GM06990 (cell line): Measurements from ENCODE around the gene CEACAM4.
"Not testable (repeated sequence)": the region's sequence is repeated elsewhere in the genome, so short reads cannot be mapped to it uniquely, and the experiment has no call there.

Experiments
- DNase-seq: peaks from one replicate; pipeline ENCODE4 v3.0.0-alpha.2; 2011; ENCODE audit not compliant: insufficient read length; ENCODE audit errors: extremely low read depth
- H3K27me3 ChIP-seq: replicated peaks from 2 replicates; pipeline ENCODE4 v1.6.0; 2011; ENCODE audit warnings: low read length; ENCODE audit not compliant: control insufficient read depth, insufficient read depth
- H3K36me3 ChIP-seq: 2 replicates; pipeline ENCODE4 v1.5.1; 2011; ENCODE audit warnings: low read length; ENCODE audit not compliant: control insufficient read depth, insufficient read depth
- H3K4me3 ChIP-seq: replicated peaks from 2 replicates; pipeline ENCODE4 v1.5.1; 2011; ENCODE audit warnings: low read depth, mild to moderate bottlenecking, control low read depth, low read length
- TF ChIP-seq, protein P1 (sequence below): IDR thresholded peaks from 2 replicates; pipeline ENCODE4 v1.5.1; 2011; ENCODE audit warnings: low read length, control low read depth, mild to moderate bottlenecking, inconsistent platforms; ENCODE audit not compliant: insufficient read depth, poor library complexity, severe bottlenecking

CEACAM4 gene

DNA sequence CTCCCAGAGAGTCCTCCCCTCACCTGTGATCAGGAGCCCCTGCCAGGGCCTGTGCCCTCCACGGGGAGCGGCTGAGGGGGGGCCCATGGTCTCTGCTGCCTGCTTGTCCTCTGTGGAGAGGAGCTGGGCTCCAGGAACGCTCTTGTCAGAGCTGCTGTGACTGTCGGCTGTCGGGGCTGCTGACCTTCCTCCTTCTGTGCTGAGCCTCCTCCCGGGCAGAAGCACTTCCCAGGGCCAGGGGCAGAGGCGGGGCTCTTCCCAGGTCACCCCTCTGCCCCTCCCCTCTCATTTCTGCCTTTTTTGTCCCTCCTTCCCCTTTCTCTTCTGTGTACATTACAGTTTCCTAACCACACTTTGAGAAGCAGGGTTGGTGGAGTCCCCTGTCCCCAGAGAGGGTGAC is at the start of gene CEACAM4:
Gene CEACAM4, minus strand, starts transcription at position 198 of the 400 bp plus-strand sequence. Its CDS starts 111 bp downstream, at position 87.
- Histone ChIP-seq H3K36me3 (no peaks in the 10 kb centered on the region), H3K27me3 (no peaks in the 10 kb centered on the region; the same call in 1 of the 2 replicates), H3K4me3 (no peak within 1 kb of the TSS)
- no peak for DNase-seq
- TF ChIP-seq, protein P1, sequence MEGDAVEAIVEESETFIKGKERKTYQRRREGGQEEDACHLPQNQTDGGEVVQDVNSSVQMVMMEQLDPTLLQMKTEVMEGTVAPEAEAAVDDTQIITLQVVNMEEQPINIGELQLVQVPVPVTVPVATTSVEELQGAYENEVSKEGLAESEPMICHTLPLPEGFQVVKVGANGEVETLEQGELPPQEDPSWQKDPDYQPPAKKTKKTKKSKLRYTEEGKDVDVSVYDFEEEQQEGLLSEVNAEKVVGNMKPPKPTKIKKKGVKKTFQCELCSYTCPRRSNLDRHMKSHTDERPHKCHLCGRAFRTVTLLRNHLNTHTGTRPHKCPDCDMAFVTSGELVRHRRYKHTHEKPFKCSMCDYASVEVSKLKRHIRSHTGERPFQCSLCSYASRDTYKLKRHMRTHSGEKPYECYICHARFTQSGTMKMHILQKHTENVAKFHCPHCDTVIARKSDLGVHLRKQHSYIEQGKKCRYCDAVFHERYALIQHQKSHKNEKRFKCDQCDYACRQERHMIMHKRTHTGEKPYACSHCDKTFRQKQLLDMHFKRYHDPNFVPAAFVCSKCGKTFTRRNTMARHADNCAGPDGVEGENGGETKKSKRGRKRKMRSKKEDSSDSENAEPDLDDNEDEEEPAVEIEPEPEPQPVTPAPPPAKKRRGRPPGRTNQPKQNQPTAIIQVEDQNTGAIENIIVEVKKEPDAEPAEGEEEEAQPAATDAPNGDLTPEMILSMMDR: no peak

DNA sequence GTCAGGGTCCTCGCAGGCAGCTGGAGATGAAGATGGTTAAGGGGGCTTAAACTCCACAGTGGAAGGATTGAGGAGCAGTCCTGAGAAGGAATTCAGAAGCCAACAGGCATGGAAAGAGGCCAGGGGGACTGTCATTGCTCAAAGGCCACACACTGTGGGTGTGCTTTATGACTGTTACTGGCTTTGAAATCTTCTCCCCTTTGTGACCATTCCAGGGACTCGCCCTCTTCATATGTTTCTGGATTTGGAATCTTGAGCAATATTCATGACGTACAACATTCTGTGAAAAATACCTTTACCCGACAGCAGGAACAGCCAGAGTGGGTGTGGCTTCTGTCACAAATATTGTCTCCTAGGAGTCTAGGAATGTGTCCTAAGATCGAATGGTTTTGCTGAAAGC is 44.6 kb upstream of the CEACAM4 start:
- no peak overlapping the region for H3K4me3 ChIP-seq
- no peaks in the 10 kb centered on the region; the same call in 1 of the 2 replicates for H3K27me3 ChIP-seq
- TF ChIP-seq, protein P1: no peak
- no peaks in the 10 kb centered on the region for H3K36me3 ChIP-seq
- no peak for DNase-seq

DNA sequence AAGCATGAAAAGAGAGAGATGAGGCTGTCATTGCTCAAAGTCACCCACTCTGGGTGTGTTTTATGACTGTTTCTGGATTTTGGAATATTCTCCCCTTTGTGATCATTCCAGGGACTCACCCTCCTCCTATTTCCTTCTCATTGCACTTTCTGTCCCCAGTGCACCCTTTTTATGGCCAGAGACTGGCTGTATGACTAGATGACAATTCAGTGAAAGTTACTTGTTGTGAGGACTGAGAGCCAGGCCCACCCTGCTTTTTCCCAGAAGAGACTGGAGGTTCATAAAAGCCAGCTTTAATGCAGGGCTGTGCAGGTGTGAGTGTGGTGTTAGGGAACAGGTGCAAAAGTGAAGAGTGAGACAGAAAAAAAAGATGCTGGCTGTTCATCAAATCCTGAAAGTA is 43.9 kb upstream of the CEACAM4 start:
- no peak for DNase-seq
- Histone ChIP-seq H3K36me3 (no peaks in the 10 kb centered on the region), H3K4me3 (no peak overlapping the region), H3K27me3 (no peaks in the 10 kb centered on the region; the same call in 1 of the 2 replicates)
- TF ChIP-seq, protein P1: no peak

DNA sequence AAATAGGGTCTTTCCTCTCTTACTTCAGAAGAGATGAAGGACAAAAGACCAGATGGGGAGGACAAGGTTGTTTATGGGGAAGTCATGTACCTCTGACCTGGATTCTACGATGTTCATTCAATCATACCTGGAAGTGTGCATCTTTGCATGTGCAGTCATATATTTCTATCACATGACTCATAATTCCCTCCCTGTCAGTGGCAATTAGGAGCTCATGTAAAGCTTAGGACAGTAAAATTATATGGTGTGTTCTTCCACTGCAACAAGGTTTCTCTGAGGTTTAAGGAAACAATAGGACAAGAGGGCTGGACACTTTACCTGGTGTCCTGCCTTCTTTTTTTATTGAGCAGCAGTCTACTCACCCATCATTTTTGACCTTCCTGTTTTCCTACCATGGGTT is 41.4 kb upstream of the CEACAM4 start:
- no peak for DNase-seq
- TF ChIP-seq, protein P1: no peak

DNA sequence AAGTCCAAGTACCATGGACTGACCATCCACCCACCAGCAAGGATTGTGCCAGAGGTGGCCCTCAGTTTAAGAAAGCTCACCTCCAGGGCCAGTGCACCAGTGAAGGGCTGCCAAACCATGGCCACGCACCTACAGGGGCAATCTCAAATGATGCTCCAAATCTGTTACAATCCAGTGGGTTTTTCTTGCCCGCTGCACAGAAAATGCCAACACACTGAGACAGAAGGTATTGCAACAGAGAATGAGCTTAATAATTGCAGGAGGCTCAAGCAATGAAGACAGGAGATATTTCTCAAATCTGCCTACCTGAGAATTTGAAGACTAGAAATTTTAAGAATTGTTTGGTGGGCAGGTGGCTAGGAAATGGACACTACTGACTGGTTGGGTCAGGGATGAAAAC is 39.2 kb upstream of the CEACAM4 start:
- H3K4me3 ChIP-seq: no peak overlapping the region
- H3K27me3 ChIP-seq: no peaks in the 10 kb centered on the region
- TF ChIP-seq, protein P1: no peak
- H3K36me3 ChIP-seq: no peaks in the 10 kb centered on the region
- DNase-seq: no peak

More for the DNA sequence above, 41.4 kb upstream of the CEACAM4 start:
- H3K4me3 ChIP-seq: no peak overlapping the region
- H3K27me3 ChIP-seq: no peaks in the 10 kb centered on the region; the same call in 1 of the 2 replicates
- no peaks in the 10 kb centered on the region for H3K36me3 ChIP-seq

DNA sequence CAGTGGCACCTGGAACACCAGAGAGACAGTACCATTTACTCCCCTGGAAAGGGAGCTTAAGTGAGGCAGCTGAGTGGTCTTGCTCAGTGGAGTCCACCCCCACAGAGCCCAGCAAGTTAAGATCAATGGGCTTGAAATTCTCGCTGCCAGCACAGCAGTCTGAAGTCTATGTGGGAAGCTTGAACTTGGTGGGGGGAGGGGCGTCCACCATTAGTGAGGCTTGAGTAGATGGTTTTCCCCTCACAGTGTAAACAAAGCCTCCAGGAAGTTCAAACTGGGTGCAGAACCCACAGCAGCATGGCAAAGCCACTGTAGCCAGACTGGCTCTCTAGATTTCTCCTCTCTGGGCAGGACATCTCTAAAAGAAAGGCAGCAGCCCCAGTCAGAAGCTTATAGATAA is 30.3 kb upstream of the CEACAM4 start:
- TF ChIP-seq, protein P1: no peak
- no peak for DNase-seq
- no peak overlapping the region for H3K4me3 ChIP-seq
- no peaks in the 10 kb centered on the region for H3K27me3 ChIP-seq
- no peaks in the 10 kb centered on the region for H3K36me3 ChIP-seq

DNA sequence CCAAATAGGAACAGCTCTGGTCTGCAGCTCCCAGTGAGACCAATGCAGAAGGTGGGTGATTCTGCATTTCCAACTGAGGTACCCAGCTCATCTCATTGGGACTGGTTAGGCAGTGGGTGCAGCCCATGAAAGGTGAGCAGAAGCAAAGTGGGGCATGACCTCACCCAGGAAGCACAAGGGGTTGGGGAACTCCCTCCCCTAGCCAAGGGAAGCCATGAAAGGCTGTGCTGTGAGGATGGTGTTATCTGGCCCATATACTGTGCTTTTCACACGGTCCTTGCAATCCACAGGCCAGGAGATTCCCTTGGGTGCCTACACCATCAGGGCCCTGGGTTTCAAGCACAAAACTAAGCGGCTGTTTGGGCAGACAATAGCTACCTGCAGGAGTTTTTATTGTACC is 29.9 kb upstream of the CEACAM4 start:
- not testable (repeated sequence) for H3K36me3 ChIP-seq, H3K27me3 ChIP-seq, DNase-seq, H3K4me3 ChIP-seq
